Ascending aorta (tissue), 2 donors: ENCODE measurements around the gene ACOXL. TPM values are rescaled to one million over a fixed set of nuclear protein-coding genes. Genes with fewer than 3 reads are reported as not detected.
"Not testable (repeated sequence)": the region's sequence is repeated elsewhere in the genome, so short reads cannot be mapped to it uniquely, and the experiment has no call there.

Experiments
- DNase-seq, 2 donors: peaks; one replicate each; pipeline ENCODE4 v3.0.0-alpha.2; 2019; ENCODE audit warnings: low spot score in 2 of 2
- H3K27ac ChIP-seq, 2 donors: fragments of 200-600 bp; sonication (generic); one replicate each; pipeline ENCODE4 v1.5.1; 2016 to 2017; ENCODE audit warnings: mild to moderate bottlenecking in 1 of 2
- H3K27me3 ChIP-seq: fragments of 200-600 bp; sonication (generic); one replicate; pipeline ENCODE4 v1.5.1; 2017
- H3K36me3 ChIP-seq, 2 donors: fragments of 200-600 bp; sonication (generic); one replicate each; pipeline ENCODE4 v1.5.1; 2016
- H3K4me1 ChIP-seq, 2 donors: fragments of 200-600 bp; sonication (generic); one replicate each; pipeline ENCODE4 v1.5.1; 2016 to 2017; ENCODE audit warnings: mild to moderate bottlenecking in 1 of 2
- H3K4me3 ChIP-seq, 2 donors: fragments of 200-600 bp; sonication (generic); one replicate each; pipeline ENCODE4 v1.5.1; 2016 to 2017; ENCODE audit warnings: mild to moderate bottlenecking in 1 of 2
- H3K9me3 ChIP-seq, 2 donors: fragments of 200-600 bp; sonication (generic); one replicate each; pipeline ENCODE4 v1.5.1; 2016
- CTCF ChIP-seq, 3 experiments: fragments of 200-600 bp in 2 of 3; fragments of 450-650 bp in 1 of 3; sonication (generic) in 2 of 3; IDR thresholded peaks; one replicate each; pipeline ENCODE4 v1.5.1; 2016 to 2019; ENCODE audit warnings: antibody characterized with exemption in 3 of 3, mild to moderate bottlenecking in 1 of 3, moderate library complexity in 1 of 3
- intact Hi-C: fragments of 100-400 bp; cut with DNase I; formaldehyde crosslinking; loops from one replicate; pipeline ENCODE4 v1.15.1; 2023
- total RNA-seq: library from RNA; depleted of rRNA; stranded (reverse); fragments of >200 nt; gene quantifications from one replicate; pipeline ENCODE4 v1.1.0, GENCODE V29; 2016

Gene ACOXL
- total RNA-seq, 1 donor from 2014 or later: not detected

GRCh38 chr2:111041398-111042202, 309.2 kb downstream of the ACOXL start:
- DNase-seq: peak in 1 of 2 donors; percentile 52
- Histone ChIP-seq H3K36me3 (no peaks in the 10 kb centered on the region), H3K27me3 (no peaks in the 10 kb centered on the region), H3K9me3 (no peaks in the 10 kb centered on the region), H3K4me1 (no peaks in the 10 kb centered on the region), H3K4me3 (no peak overlapping the region), H3K27ac (no peak overlapping the region)
- intact Hi-C loops: no loop called here
- no peak for TF ChIP-seq CTCF (IDR thresholded peaks at IDR 0.05)

GRCh38 chr2:111042261-111042660, 309.9 kb downstream of the ACOXL start:
- H3K27me3 ChIP-seq: no peaks in the 10 kb centered on the region
- DNase-seq: peak in 1 of 2 donors; percentile 53
- intact Hi-C loops: no loop called here
- no peaks in the 10 kb centered on the region for H3K36me3 ChIP-seq
- H3K4me1 ChIP-seq: no peaks in the 10 kb centered on the region
- no peaks in the 10 kb centered on the region for H3K9me3 ChIP-seq
- H3K4me3 ChIP-seq: no peak overlapping the region
- no peak for TF ChIP-seq CTCF (IDR thresholded peaks at IDR 0.05)
- H3K27ac ChIP-seq: no peak overlapping the region

GRCh38 chr2:111042772-111043771, 310.7 kb downstream of the ACOXL start:
- no peaks in the 10 kb centered on the region for H3K27me3 ChIP-seq
- no peak overlapping the region for H3K4me3 ChIP-seq
- no peaks in the 10 kb centered on the region for H3K36me3 ChIP-seq
- no peak for TF ChIP-seq CTCF (IDR thresholded peaks at IDR 0.05)
- H3K27ac ChIP-seq: no peak overlapping the region
- DNase-seq: peak in 1 of 2 donors; percentile 34
- H3K9me3 ChIP-seq: no peaks in the 10 kb centered on the region
- intact Hi-C loops: no loop called here
- H3K4me1 ChIP-seq: no peaks in the 10 kb centered on the region

GRCh38 chr2:111044066-111044465, 311.7 kb downstream of the ACOXL start:
- DNase-seq: peak in 1 of 2 donors; percentile 22
- H3K4me1 ChIP-seq: no peaks in the 10 kb centered on the region
- no peaks in the 10 kb centered on the region for H3K36me3 ChIP-seq
- intact Hi-C loops: no loop called here
- H3K27ac ChIP-seq: no peak overlapping the region
- no peaks in the 10 kb centered on the region for H3K27me3 ChIP-seq
- TF ChIP-seq CTCF (IDR thresholded peaks at IDR 0.05): no peak
- H3K9me3 ChIP-seq: no peaks in the 10 kb centered on the region
- H3K4me3 ChIP-seq: no peak overlapping the region

DNA sequence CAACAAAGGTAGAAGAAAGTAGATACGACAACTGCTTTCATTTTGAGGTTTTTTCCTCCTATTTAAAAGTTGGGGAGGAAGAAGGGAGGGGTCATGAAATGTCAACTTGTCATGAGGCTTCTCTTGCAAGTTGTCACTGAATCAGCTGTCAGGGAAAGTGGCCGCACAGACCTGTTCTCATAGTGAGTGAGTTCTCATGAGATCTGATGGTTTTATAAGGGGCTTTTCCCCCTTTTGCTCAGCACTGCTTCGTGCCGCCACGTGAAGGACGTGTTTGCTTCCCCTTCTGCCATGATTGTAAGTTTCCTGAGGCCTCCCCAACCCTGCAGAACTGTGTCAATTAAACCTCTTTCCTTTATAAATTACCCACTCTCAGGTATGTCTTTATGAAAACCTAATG, 312.9 kb downstream of the ACOXL start:
- H3K27me3 ChIP-seq, H3K36me3 ChIP-seq, H3K4me1 ChIP-seq, intact Hi-C loops, H3K27ac ChIP-seq, H3K9me3 ChIP-seq, H3K4me3 ChIP-seq, DNase-seq: not testable (repeated sequence)
